Duodenal mucosa (tissue), 2 donors: ENCODE results near the gene SST.

ENCODE experiments used
- H3K27ac ChIP-seq: one replicate; pipeline ENCODE4 v1.7.0; 2013; ENCODE audit warnings: low read depth, low read length
- H3K27me3 ChIP-seq, 2 donors: one replicate each; pipeline ENCODE4 v1.7.0; 2013; ENCODE audit warnings: low read length in 2 of 2, control low read depth in 1 of 2; ENCODE audit not compliant: insufficient read depth in 2 of 2, control insufficient read depth in 1 of 2
- H3K36me3 ChIP-seq, 2 donors: one replicate each; pipeline ENCODE4 v1.7.0; 2013; ENCODE audit warnings: low read length in 2 of 2, control low read depth in 1 of 2; ENCODE audit not compliant: insufficient read depth in 2 of 2, control insufficient read depth in 1 of 2
- H3K4me1 ChIP-seq, 2 donors: one replicate each; pipeline ENCODE4 v1.7.0; 2013; ENCODE audit warnings: low read length in 2 of 2, control low read depth in 1 of 2; ENCODE audit not compliant: insufficient read depth in 2 of 2, control insufficient read depth in 1 of 2
- H3K4me3 ChIP-seq, 2 donors: one replicate each; pipeline ENCODE4 v1.7.0; 2013; ENCODE audit warnings: low read length in 2 of 2, low read depth in 1 of 2
- H3K9ac ChIP-seq, 2 donors: one replicate each; pipeline ENCODE4 v1.7.0; 2013; ENCODE audit warnings: low read length in 2 of 2, low read depth in 1 of 2
- H3K9me3 ChIP-seq, 2 donors: one replicate each; pipeline ENCODE4 v1.7.0; 2013; ENCODE audit warnings: low read length in 2 of 2, control low read depth in 1 of 2; ENCODE audit not compliant: control insufficient read depth in 1 of 2

Gene SST

GRCh38 chr3:187669675-187670504 is at the start of gene SST:
TSS of gene SST (minus strand) at chr3:187670394. CDS start at chr3:187670291, 103 bp downstream.
- Histone ChIP-seq H3K9ac (no peak within 1 kb of the TSS), H3K4me1 (no peaks in the 10 kb centered on the region), H3K4me3 (no peak within 1 kb of the TSS), H3K9me3 (no peaks in the 10 kb centered on the region), H3K27ac (no peak within 1 kb of the TSS), H3K36me3 (no peaks in the 10 kb centered on the region), H3K27me3 (peaks cover 12 to 26% of the 10 kb centered on the region in 2 donors)

- H3K27me3 ChIP-seq: no peaks in the 10 kb centered on the region
- H3K9me3 ChIP-seq: no peaks in the 10 kb centered on the region
- H3K9ac ChIP-seq: no peak overlapping the region
- no peaks in the 10 kb centered on the region for H3K4me1 ChIP-seq
- no peak overlapping the region for H3K27ac ChIP-seq
- peaks cover 8 to 26% of the 10 kb centered on the region in 2 donors for H3K36me3 ChIP-seq
- no peak overlapping the region for H3K4me3 ChIP-seq
Measured at GRCh38 chr3:187719628-187720336, 49.6 kb upstream of the SST start.

- Histone ChIP-seq H3K27ac (no peak overlapping the region), H3K9ac (no peak overlapping the region), H3K4me3 (no peak overlapping the region), H3K4me1 (peaks cover 0 to 4% of the 10 kb centered on the region in 2 donors), H3K36me3 (peaks cover 5 to 16% of the 10 kb centered on the region in 2 donors), H3K27me3 (no peaks in the 10 kb centered on the region), H3K9me3 (no peaks in the 10 kb centered on the region)
Measured at GRCh38 chr3:187718802-187719201, 48.6 kb upstream of the SST start.

- Histone ChIP-seq H3K27ac (no peak overlapping the region), H3K9me3 (no peaks in the 10 kb centered on the region), H3K36me3 (peaks cover 3 to 9% of the 10 kb centered on the region in 2 donors), H3K4me3 (no peak overlapping the region), H3K9ac (no peak overlapping the region), H3K4me1 (peaks cover 0 to 7% of the 10 kb centered on the region in 2 donors), H3K27me3 (no peaks in the 10 kb centered on the region)
Measured at GRCh38 chr3:187717572-187717971, 47.4 kb upstream of the SST start.

- H3K9ac ChIP-seq: no peak overlapping the region
Measured at GRCh38 chr3:187714404-187714979, 44.3 kb upstream of the SST start.

GRCh38 chr3:187713504-187713903 is 43.3 kb upstream of the SST start:
- H3K4me1 ChIP-seq: peaks cover 0 to 7% of the 10 kb centered on the region in 2 donors
- H3K27me3 ChIP-seq: no peaks in the 10 kb centered on the region
- no peak overlapping the region for H3K4me3 ChIP-seq
- H3K9ac ChIP-seq: peak overlapping the region in 1 of 2 donors; percentile 11
- H3K36me3 ChIP-seq: no peaks in the 10 kb centered on the region
- no peaks in the 10 kb centered on the region for H3K9me3 ChIP-seq
- no peak overlapping the region for H3K27ac ChIP-seq

More at GRCh38 chr3:187714404-187714979, 44.3 kb upstream of the SST start:
- H3K27me3 ChIP-seq: no peaks in the 10 kb centered on the region
- H3K27ac ChIP-seq: no peak overlapping the region
- no peaks in the 10 kb centered on the region for H3K36me3 ChIP-seq
- no peaks in the 10 kb centered on the region for H3K9me3 ChIP-seq
- H3K4me3 ChIP-seq: no peak overlapping the region
- H3K4me1 ChIP-seq: peaks cover 0 to 7% of the 10 kb centered on the region in 2 donors

GRCh38 chr3:187709155-187709554 is 39.0 kb upstream of the SST start:
- Histone ChIP-seq H3K36me3 (no peaks in the 10 kb centered on the region), H3K9me3 (no peaks in the 10 kb centered on the region), H3K4me3 (no peak overlapping the region), H3K27ac (no peak overlapping the region), H3K9ac (no peak overlapping the region), H3K27me3 (no peaks in the 10 kb centered on the region), H3K4me1 (peaks cover 0 to 6% of the 10 kb centered on the region in 2 donors)

GRCh38 chr3:187708696-187709095 is 38.5 kb upstream of the SST start:
- H3K4me1 ChIP-seq: peaks cover 0 to 1% of the 10 kb centered on the region in 2 donors
- H3K9ac ChIP-seq: no peak overlapping the region
- H3K36me3 ChIP-seq: no peaks in the 10 kb centered on the region
- no peaks in the 10 kb centered on the region for H3K9me3 ChIP-seq
- no peak overlapping the region for H3K27ac ChIP-seq
- no peak overlapping the region for H3K4me3 ChIP-seq
- no peaks in the 10 kb centered on the region for H3K27me3 ChIP-seq

GRCh38 chr3:187706971-187707370 is 36.8 kb upstream of the SST start:
- H3K9me3 ChIP-seq: no peaks in the 10 kb centered on the region
- H3K4me1 ChIP-seq: no peaks in the 10 kb centered on the region
- H3K36me3 ChIP-seq: no peaks in the 10 kb centered on the region
- H3K27me3 ChIP-seq: no peaks in the 10 kb centered on the region
- no peak overlapping the region for H3K9ac ChIP-seq
- no peak overlapping the region for H3K4me3 ChIP-seq
- H3K27ac ChIP-seq: no peak overlapping the region

GRCh38 chr3:187705164-187705563 is 35.0 kb upstream of the SST start:
- H3K9me3 ChIP-seq: no peaks in the 10 kb centered on the region
- no peaks in the 10 kb centered on the region for H3K27me3 ChIP-seq
- H3K9ac ChIP-seq: no peak overlapping the region
- no peaks in the 10 kb centered on the region for H3K36me3 ChIP-seq
- no peak overlapping the region for H3K27ac ChIP-seq
- H3K4me3 ChIP-seq: no peak overlapping the region
- no peaks in the 10 kb centered on the region for H3K4me1 ChIP-seq
